GM21717 (cell line): Measurements from ENCODE around the gene MSH5.
"Not testable (repeated sequence)": the region's sequence is repeated elsewhere in the genome, so short reads cannot be mapped to it uniquely, and the experiment has no call there.

Experiments
- ATAC-seq: cut with Tn5 transposase; IDR thresholded peaks from one replicate; pipeline ENCODE4 v1.9.1; 2021; ENCODE audit warnings: mild to moderate bottlenecking, moderate library complexity; ENCODE audit not compliant: unreplicated experiment

Gene MSH5

GRCh38 chr6:31776485-31776988, 36.7 kb downstream of the MSH5 start:
- ATAC-seq: peak; percentile 8

GRCh38 chr6:31776989-31777666, 37.3 kb downstream of the MSH5 start, which contains the start of gene VWA7:
TSS of gene VWA7 (minus strand) at chr6:31777328. CDS start at chr6:31776779, 549 bp downstream.
- peak; percentile 56 for ATAC-seq

- ATAC-seq: no peak
Observed at GRCh38 chr6:31777667-31778050, 37.9 kb downstream of the MSH5 start.

- no peak for ATAC-seq
Observed at GRCh38 chr6:31778193-31778592, 38.4 kb downstream of the MSH5 start.

GRCh38 chr6:31778999-31779885, 39.4 kb downstream of the MSH5 start:
- ATAC-seq: no peak

- no peak for ATAC-seq
Observed at GRCh38 chr6:31779908-31780307, 40.1 kb downstream of the MSH5 start.

GRCh38 chr6:31780507-31781243, 40.9 kb downstream of the MSH5 start:
- no peak for ATAC-seq

GRCh38 chr6:31781244-31782125, 41.7 kb downstream of the MSH5 start:
- no peak for ATAC-seq

- ATAC-seq: no peak
Observed at GRCh38 chr6:31782126-31782855, 42.5 kb downstream of the MSH5 start.

- no peak for ATAC-seq
Observed at GRCh38 chr6:31784098-31784925, 44.5 kb downstream of the MSH5 start.

GRCh38 chr6:31785475-31785874, 45.7 kb downstream of the MSH5 start:
- ATAC-seq: no peak

GRCh38 chr6:31791324-31792089, 51.7 kb downstream of the MSH5 start:
- no peak for ATAC-seq

GRCh38 chr6:31792090-31792374, 52.2 kb downstream of the MSH5 start:
- no peak for ATAC-seq

- ATAC-seq: no peak
Observed at GRCh38 chr6:31792761-31793171, 53.0 kb downstream of the MSH5 start.

- ATAC-seq: not testable (repeated sequence)
Observed at GRCh38 chr6:31793927-31794245, 54.1 kb downstream of the MSH5 start.

- no peak for ATAC-seq
Observed at GRCh38 chr6:31794294-31794865, 54.6 kb downstream of the MSH5 start.

GRCh38 chr6:31794866-31795615, 55.2 kb downstream of the MSH5 start:
- ATAC-seq: peak; percentile 20
